BE2C (cell line): Measurements from ENCODE around the gene ZNF804A.

Experiments
- DNase-seq: peaks from one replicate; pipeline ENCODE4 v3.0.0-alpha.2; 2020
- H3K27me3 ChIP-seq: fragments of 250-450 bp; sonication (Bioruptor Pico); 2 replicates; pipeline ENCODE4 v1.5.1; 2020; ENCODE audit warnings: mild to moderate bottlenecking
- H3K36me3 ChIP-seq: fragments of 250-450 bp; sonication (Bioruptor Pico); 2 replicates; pipeline ENCODE4 v1.5.1; 2020; ENCODE audit warnings: mild to moderate bottlenecking
- H3K4me1 ChIP-seq: fragments of 250-450 bp; sonication (Bioruptor Pico); 2 replicates; pipeline ENCODE4 v1.5.1; 2020
- H3K4me3 ChIP-seq: 2 replicates; pipeline ENCODE4 v1.5.1; 2011; ENCODE audit warnings: low read depth, low read length
- H3K9me3 ChIP-seq: fragments of 250-450 bp; sonication (Bioruptor Pico); 2 replicates; pipeline ENCODE4 v1.5.1; 2020
- TF ChIP-seq, protein P1 (sequence below): IDR thresholded peaks from 2 replicates; pipeline ENCODE4 v1.5.1; 2012; ENCODE audit warnings: mild to moderate bottlenecking, low read depth, low read length

The ZNF804A gene

DNA sequence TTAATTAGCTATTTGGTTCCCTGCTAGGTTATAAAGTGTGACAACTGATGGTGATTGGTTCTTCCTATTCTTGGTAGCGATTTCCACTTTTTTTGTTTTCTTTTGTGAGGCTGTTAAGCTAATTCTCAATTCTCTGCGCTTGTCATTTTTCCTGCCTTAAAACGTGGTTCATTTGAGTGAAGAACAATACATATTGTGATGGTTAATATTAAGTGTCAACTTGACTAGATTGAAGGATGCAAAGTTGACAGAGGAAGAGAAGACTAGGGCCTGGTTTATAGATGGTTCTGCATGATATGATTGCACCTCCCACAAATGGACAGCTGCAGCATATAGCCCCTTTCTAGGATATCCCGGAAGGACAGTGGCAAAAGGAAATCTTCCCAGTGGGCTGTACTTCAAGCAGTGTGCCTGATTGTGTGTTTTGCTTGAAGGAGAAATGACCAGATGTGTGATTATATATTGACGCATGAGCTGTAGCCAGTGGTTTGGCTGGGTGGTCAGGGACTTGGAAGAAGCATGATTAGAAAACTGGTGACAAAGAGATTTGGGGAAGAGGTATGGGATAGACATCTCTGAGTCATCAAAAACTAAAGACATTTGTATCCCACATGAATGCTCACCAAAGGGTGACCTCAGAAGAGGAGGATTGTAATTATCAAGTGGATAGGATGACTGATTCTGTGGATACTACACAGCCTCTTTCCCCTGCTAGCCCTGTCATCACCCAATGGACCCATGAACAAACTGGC is 39.4 kb upstream of the ZNF804A start:
- Histone ChIP-seq H3K27me3 (no peaks in the 10 kb centered on the region), H3K36me3 (no peaks in the 10 kb centered on the region), H3K9me3 (no peaks in the 10 kb centered on the region), H3K4me1 (no peaks in the 10 kb centered on the region), H3K4me3 (no peak overlapping the region)
- DNase-seq, result no peak
- TF ChIP-seq, protein P1, sequence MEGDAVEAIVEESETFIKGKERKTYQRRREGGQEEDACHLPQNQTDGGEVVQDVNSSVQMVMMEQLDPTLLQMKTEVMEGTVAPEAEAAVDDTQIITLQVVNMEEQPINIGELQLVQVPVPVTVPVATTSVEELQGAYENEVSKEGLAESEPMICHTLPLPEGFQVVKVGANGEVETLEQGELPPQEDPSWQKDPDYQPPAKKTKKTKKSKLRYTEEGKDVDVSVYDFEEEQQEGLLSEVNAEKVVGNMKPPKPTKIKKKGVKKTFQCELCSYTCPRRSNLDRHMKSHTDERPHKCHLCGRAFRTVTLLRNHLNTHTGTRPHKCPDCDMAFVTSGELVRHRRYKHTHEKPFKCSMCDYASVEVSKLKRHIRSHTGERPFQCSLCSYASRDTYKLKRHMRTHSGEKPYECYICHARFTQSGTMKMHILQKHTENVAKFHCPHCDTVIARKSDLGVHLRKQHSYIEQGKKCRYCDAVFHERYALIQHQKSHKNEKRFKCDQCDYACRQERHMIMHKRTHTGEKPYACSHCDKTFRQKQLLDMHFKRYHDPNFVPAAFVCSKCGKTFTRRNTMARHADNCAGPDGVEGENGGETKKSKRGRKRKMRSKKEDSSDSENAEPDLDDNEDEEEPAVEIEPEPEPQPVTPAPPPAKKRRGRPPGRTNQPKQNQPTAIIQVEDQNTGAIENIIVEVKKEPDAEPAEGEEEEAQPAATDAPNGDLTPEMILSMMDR, result no peak

DNA sequence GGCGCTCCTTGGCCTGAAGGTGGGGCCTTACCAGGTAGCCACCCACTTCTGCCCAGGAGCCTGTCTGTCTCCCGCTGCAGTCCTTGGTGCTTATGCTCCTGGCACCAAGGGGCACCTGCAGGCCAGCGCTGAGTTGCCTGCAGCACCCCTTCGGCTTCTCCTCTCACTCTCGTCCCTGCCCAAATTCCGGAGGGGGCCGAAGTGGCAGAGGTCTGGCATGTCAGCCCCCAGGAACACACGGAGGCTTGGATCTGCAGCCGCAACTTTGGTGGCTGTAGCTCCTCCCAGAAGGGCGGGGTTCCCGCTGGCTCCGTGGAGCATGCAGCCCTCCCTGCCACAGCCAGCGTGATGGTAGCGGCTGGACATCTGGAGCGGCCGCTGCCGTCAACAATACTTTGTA is 37.7 kb upstream of the ZNF804A start:
- no peaks in the 10 kb centered on the region for H3K27me3 ChIP-seq

DNA sequence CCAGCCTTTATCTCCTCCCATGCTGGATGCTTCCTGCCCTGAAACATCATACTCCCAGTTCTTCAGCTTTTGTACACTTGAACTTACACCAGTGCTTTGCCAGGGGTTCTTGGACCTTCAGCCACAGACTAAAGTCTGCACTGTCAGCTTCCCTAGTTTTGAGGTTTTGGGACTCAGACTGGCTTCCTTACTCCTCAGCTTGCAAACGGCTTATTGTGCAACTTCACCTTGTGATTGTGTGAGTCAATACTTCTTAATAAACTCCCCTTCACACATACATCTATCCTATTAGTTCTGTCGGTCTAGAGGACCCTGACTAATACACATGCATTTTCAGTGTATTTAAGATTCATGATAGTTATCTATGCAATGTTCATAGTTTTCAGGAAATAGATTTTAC is 35.8 kb upstream of the ZNF804A start:
- no peaks in the 10 kb centered on the region for H3K9me3 ChIP-seq
- TF ChIP-seq, protein P1, result no peak
- DNase-seq, result no peak

More for the DNA sequence above, 37.7 kb upstream of the ZNF804A start:
- Histone ChIP-seq H3K4me3 (no peak overlapping the region), H3K36me3 (no peaks in the 10 kb centered on the region), H3K4me1 (no peaks in the 10 kb centered on the region), H3K9me3 (no peaks in the 10 kb centered on the region)
- DNase-seq, result no peak
- TF ChIP-seq, protein P1, result no peak

DNA sequence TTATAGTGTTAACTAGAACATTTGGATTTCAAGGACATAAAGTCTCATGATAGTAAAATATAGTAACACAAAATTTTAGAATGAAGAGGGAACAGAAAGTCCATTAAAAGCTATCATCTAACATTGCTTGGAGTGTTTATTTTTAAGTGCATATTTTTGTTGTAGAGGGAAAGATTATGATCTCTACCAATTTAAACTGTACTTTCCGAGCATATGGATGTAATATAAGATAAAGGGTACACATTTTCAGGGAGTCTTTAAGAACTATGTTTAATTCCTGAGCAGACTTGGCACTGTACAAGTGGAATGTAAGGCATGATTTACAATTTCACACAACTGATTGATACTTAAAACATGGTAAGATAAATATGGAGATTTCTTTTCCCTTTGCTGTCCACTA is 34.2 kb upstream of the ZNF804A start:
- no peaks in the 10 kb centered on the region for H3K27me3 ChIP-seq
- H3K4me3 ChIP-seq, result no peak overlapping the region
- TF ChIP-seq, protein P1, result no peak
- H3K4me1 ChIP-seq, result no peaks in the 10 kb centered on the region
- H3K36me3 ChIP-seq, result no peaks in the 10 kb centered on the region
- DNase-seq, result no peak
- H3K9me3 ChIP-seq, result no peaks in the 10 kb centered on the region

More for the DNA sequence above, 35.8 kb upstream of the ZNF804A start:
- Histone ChIP-seq H3K36me3 (no peaks in the 10 kb centered on the region), H3K4me1 (no peaks in the 10 kb centered on the region), H3K4me3 (no peak overlapping the region), H3K27me3 (no peaks in the 10 kb centered on the region)

DNA sequence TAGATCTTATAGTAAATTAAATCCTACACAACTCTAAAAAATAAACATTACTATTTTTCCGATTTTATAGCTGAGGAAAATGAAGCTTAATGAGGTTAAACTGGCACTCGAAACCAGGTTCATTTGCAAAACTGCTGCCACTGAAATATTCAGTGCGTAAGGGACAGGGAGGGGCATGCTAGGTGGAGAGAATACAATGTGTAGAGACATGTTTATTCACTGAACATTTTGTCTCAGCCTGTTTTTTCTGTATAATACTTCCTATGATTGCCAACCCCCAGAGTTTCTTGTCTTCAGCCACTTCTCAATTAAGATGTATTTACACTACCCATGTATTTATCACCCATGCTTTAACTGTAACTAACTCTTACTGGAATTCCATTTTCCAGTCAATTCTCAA is 31.6 kb upstream of the ZNF804A start:
- Histone ChIP-seq H3K36me3 (no peaks in the 10 kb centered on the region), H3K4me3 (no peak overlapping the region), H3K4me1 (no peaks in the 10 kb centered on the region), H3K27me3 (no peaks in the 10 kb centered on the region), H3K9me3 (no peaks in the 10 kb centered on the region)
- no peak for DNase-seq
- TF ChIP-seq, protein P1, result no peak

DNA sequence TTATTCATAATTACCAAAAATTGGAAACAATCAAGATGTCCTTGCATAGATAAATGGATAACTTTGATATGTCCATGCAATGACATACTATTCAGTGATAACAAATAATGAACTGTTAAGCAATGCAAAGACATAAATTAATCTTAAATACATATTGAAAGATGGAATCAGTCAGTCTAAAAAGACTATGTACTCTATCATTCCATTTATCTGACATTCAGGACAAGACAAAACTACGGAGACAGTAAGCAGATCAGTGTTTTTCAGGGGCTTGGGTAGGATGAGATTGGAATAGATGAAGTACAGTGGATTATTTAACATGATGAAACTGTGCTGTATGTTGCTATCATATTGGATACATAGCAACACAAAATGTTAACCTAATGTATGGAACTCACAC is 21.3 kb upstream of the ZNF804A start:
- Histone ChIP-seq H3K36me3 (no peaks in the 10 kb centered on the region), H3K4me1 (no peaks in the 10 kb centered on the region), H3K4me3 (no peak overlapping the region), H3K27me3 (no peaks in the 10 kb centered on the region), H3K9me3 (no peaks in the 10 kb centered on the region)
- DNase-seq, result no peak
- TF ChIP-seq, protein P1, result no peak
